ENCODE results near the gene AACS. TPM values are rescaled to one million over a fixed set of nuclear protein-coding genes. Genes with fewer than 3 reads are reported as not detected.

The AACS gene
- total RNA-seq, 2 experiments from 2014 or later, result 10.2 to 24.6 TPM

GRCh38 chr12:125155366-125155765 is 90.1 kb downstream of the AACS start:
- TF ChIP-seq EZH2phosphoT487 (IDR thresholded peaks at IDR 0.05; ENCODE audit: borderline replicate concordance, low read depth, low read length), result no peak
- TF ChIP-seq, protein P1, sequence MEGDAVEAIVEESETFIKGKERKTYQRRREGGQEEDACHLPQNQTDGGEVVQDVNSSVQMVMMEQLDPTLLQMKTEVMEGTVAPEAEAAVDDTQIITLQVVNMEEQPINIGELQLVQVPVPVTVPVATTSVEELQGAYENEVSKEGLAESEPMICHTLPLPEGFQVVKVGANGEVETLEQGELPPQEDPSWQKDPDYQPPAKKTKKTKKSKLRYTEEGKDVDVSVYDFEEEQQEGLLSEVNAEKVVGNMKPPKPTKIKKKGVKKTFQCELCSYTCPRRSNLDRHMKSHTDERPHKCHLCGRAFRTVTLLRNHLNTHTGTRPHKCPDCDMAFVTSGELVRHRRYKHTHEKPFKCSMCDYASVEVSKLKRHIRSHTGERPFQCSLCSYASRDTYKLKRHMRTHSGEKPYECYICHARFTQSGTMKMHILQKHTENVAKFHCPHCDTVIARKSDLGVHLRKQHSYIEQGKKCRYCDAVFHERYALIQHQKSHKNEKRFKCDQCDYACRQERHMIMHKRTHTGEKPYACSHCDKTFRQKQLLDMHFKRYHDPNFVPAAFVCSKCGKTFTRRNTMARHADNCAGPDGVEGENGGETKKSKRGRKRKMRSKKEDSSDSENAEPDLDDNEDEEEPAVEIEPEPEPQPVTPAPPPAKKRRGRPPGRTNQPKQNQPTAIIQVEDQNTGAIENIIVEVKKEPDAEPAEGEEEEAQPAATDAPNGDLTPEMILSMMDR (conservative IDR thresholded peaks at IDR 0.05; ENCODE audit: low read length), result no peak
- no peak for DNase-seq (ENCODE audit: low spot score)
- no TSS peak for BruUV-seq (replicated peaks)
- H3K36me3 ChIP-seq (ENCODE audit: insufficient read depth, low read length), result no peaks in the 10 kb centered on the region; the same call in 1 of the 2 replicates
- H3K9me2 ChIP-seq (ENCODE audit: insufficient read depth, low read length), result no peaks in the 10 kb centered on the region
- no peaks in the 10 kb centered on the region for H4K20me1 ChIP-seq (ENCODE audit: insufficient read depth, low read length)
- H2AFZ ChIP-seq (ENCODE audit: low read length), result no peak overlapping the region
- intact Hi-C loops (cut with micrococcal nuclease; ENCODE audit: unreplicated experiment), result no loop called here
- H3K4me3 ChIP-seq (ENCODE audit: low read depth, low read length, poor library complexity, severe bottlenecking), result no peak overlapping the region
- H3K79me2 ChIP-seq (ENCODE audit: insufficient read depth, low read depth, low read length), result no peaks in the 10 kb centered on the region
- no peak overlapping the region for H3K4me2 ChIP-seq (ENCODE audit: low read length)
- H3K9me3 ChIP-seq (ENCODE audit: low read length), result no peaks in the 10 kb centered on the region
- ChIA-PET POLR2A (no interaction called here), CTCF (ENCODE audit: unreplicated experiment) (no interaction called here)
- H3K4me1 ChIP-seq (ENCODE audit: insufficient read depth, low read length, poor library complexity, severe bottlenecking), result peaks cover 23% of the 10 kb centered on the region
- H3K27ac ChIP-seq (ENCODE audit: low read depth, low read length, poor library complexity, severe bottlenecking), result no peak overlapping the region

DNA sequence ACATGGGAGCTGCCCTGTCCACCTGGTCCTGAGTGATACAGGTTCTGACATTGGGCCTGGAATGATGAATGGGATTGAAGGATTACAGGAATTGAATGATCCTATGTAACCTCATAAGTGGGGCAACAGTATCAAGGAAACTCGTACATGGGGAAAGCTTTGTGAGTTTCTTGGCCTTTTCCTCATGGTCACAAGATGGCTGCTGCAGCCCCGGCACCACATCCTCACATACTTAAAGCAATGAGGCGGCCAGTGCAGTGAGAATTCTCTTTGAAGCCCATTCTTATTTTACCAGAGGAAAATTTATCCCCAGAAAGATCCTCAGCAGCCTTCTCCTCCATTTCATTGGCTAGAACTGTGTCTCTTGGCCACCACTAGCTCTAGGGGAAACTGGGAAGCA is 91.9 kb downstream of the AACS start:
- peaks cover 11% of the 10 kb centered on the region for H3K4me1 ChIP-seq (ENCODE audit: insufficient read depth, low read length, poor library complexity, severe bottlenecking)
- no peaks in the 10 kb centered on the region for H3K9me3 ChIP-seq (ENCODE audit: low read length)
- H3K4me2 ChIP-seq (ENCODE audit: low read length), result no peak overlapping the region
- TF ChIP-seq EZH2phosphoT487 (IDR thresholded peaks at IDR 0.05; ENCODE audit: borderline replicate concordance, low read depth, low read length), result no peak
- TF ChIP-seq, protein P1 (conservative IDR thresholded peaks at IDR 0.05; ENCODE audit: low read length), result no peak
- H3K79me2 ChIP-seq (ENCODE audit: insufficient read depth, low read depth, low read length), result no peaks in the 10 kb centered on the region
- DNase-seq (ENCODE audit: low spot score), result no peak
- H2AFZ ChIP-seq (ENCODE audit: low read length), result no peak overlapping the region
- H3K36me3 ChIP-seq (ENCODE audit: insufficient read depth, low read length), result no peaks in the 10 kb centered on the region; the same call in 1 of the 2 replicates
- no peak overlapping the region for H3K4me3 ChIP-seq (ENCODE audit: low read depth, low read length, poor library complexity, severe bottlenecking)
- CTCF ChIA-PET (ENCODE audit: unreplicated experiment), result no interaction called here
- POLR2A ChIA-PET, result interaction anchor here (0.9 kb wide), 1 partner anchor 14 kb away, joined by 3 read pairs; no protein-coding TSS in a partner anchor
- intact Hi-C loops (cut with micrococcal nuclease; ENCODE audit: unreplicated experiment), result no loop called here
- H4K20me1 ChIP-seq (ENCODE audit: insufficient read depth, low read length), result no peaks in the 10 kb centered on the region
- BruUV-seq (replicated peaks), result no TSS peak
- H3K27ac ChIP-seq (ENCODE audit: low read depth, low read length, poor library complexity, severe bottlenecking), result no peak overlapping the region
- H3K9me2 ChIP-seq (ENCODE audit: insufficient read depth, low read length), result no peaks in the 10 kb centered on the region

DNA sequence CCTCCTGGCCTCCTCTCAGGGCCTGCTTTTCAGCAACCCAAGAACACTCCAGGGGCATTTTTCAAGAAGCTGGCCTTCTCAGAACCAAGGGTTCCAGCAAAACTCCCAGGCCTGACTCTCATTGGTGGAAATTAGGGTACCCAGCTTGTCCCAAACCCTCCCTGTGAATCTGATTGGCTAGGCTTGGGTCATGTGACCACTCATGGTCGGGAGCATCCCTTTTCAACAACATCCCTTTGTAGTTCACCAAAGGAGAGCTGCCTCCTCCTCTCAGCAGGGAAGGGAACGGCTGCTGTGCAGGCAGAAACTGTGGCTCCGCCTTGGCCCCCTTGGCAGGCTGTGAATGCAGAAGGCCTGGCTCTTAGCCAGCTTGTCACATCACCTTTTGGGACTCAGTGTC is 94.5 kb downstream of the AACS start:
- Histone ChIP-seq H4K20me1 (ENCODE audit: insufficient read depth, low read length) (no peaks in the 10 kb centered on the region), H2AFZ (ENCODE audit: low read length) (no peak overlapping the region), H3K4me3 (ENCODE audit: low read depth, low read length, poor library complexity, severe bottlenecking) (no peak overlapping the region), H3K4me2 (ENCODE audit: low read length) (no peak overlapping the region), H3K79me2 (ENCODE audit: insufficient read depth, low read depth, low read length) (no peaks in the 10 kb centered on the region), H3K4me1 (ENCODE audit: insufficient read depth, low read length, poor library complexity, severe bottlenecking) (peaks cover 11% of the 10 kb centered on the region), H3K27ac (ENCODE audit: low read depth, low read length, poor library complexity, severe bottlenecking) (no peak overlapping the region), H3K9me3 (ENCODE audit: low read length) (no peaks in the 10 kb centered on the region), H3K36me3 (ENCODE audit: insufficient read depth, low read length) (no peaks in the 10 kb centered on the region), H3K9me2 (ENCODE audit: insufficient read depth, low read length) (no peaks in the 10 kb centered on the region)
- ChIA-PET POLR2A (interaction anchor here (0.7 to 0.9 kb wide), 2 partner anchors 11 to 129 kb away, joined by 3 read pairs; no protein-coding TSS in a partner anchor), CTCF (ENCODE audit: unreplicated experiment) (no interaction called here)
- no peak for DNase-seq (ENCODE audit: low spot score)
- TF ChIP-seq, protein P1 (conservative IDR thresholded peaks at IDR 0.05; ENCODE audit: low read length), result no peak
- TF ChIP-seq EZH2phosphoT487 (IDR thresholded peaks at IDR 0.05; ENCODE audit: borderline replicate concordance, low read depth, low read length), result no peak
- intact Hi-C loops (cut with micrococcal nuclease; ENCODE audit: unreplicated experiment), result no loop called here
- no TSS peak for BruUV-seq (replicated peaks)
